Cardiac fibroblast (primary cell): ENCODE data around the gene S100A3.
"Not testable (repeated sequence)": the region's sequence is repeated elsewhere in the genome, so short reads cannot be mapped to it uniquely, and the experiment has no call there.

Source experiments
- DNase-seq, 2 donors: peaks; one replicate each; pipeline versions ENCODE4 v3.0.0 to v3.0.0-alpha.2; 2010; ENCODE audit warnings: low read depth in 2 of 2
- H3K4me3 ChIP-seq, 2 donors: replicated peaks in 1 of 2; 1 replicate in 1 of 2; 2 replicates in 1 of 2; pipeline ENCODE4 v1.5.1; 2011; ENCODE audit warnings: low read depth in 2 of 2, low read length in 2 of 2, mild to moderate bottlenecking in 2 of 2, moderate library complexity in 1 of 2
- CTCF ChIP-seq: IDR thresholded peaks from one replicate; pipeline ENCODE4 v1.5.1; 2011; ENCODE audit warnings: low read depth, mild to moderate bottlenecking, low read length, inconsistent platforms

Gene S100A3

GRCh38 chr1:153577624-153578051 lies 28.6 kb upstream of the S100A3 start:
- no peak for DNase-seq
- H3K4me3 ChIP-seq: no peak overlapping the region
- no peak for TF ChIP-seq CTCF

DNA sequence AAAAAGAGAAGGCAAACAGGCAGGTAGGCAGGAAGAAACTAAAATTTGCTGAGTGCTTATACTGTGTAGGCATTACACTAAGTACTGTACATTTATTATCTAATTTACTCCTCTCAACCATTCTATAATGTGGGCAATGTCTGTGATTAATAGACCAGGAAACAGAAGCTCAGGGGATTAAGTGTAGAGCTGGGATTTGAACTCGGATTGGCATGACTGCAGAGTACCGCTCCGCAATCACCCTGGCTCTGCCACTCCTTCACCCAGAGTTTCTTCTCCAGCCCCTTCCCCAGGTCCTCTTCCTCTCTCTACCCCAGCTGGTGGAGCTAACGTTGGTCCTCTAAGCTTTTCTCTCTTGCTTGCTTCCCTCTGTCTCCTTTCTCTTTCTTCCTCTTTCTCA lies 28.1 kb upstream of the S100A3 start:
- DNase-seq: no peak
- TF ChIP-seq CTCF: no peak
- no peak overlapping the region for H3K4me3 ChIP-seq

DNA sequence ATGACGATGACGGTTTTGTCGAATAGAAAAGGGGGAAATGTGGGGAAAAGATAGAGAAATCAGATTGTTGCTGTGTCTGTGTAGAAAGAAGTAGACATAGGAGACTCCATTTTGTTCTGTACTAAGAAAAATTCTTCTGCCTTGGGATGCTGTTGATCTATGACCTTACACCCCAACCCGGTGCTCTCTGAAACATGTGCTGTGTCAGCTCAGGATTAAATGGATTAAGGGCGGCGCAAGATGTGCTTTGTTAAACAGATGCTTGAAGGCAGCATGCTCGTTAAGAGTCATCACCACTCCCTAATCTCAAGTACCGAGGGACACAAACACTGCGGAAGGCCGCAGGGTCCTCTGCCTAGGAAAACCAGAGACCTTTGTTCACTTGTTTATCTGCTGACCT lies 26.4 kb upstream of the S100A3 start:
- H3K4me3 ChIP-seq, DNase-seq: not testable (repeated sequence)

GRCh38 chr1:153575081-153575491 lies 26.0 kb upstream of the S100A3 start:
- H3K4me3 ChIP-seq, DNase-seq: not testable (repeated sequence)

DNA sequence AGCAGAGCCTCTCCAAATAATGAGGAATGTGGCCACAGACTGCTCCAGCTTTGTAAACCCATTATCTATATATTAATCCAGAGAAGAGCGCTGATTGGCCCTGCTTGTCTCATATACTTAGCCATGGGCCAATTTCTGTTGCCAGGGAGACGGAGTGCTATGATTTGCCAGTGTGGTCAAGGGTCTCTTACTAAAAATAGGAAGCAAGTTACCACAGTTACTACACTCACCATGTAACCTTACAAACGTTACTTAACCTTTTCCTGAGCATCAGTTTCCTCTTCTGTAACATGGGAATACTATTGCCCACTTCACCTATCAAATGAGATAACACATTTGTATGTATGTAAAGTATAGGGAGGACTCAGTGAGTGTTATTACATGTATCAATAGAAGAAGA lies 24.3 kb upstream of the S100A3 start:
- no peak for TF ChIP-seq CTCF
- H3K4me3 ChIP-seq: no peak overlapping the region
- DNase-seq: peak in 1 of 2 donors; percentile 57

DNA sequence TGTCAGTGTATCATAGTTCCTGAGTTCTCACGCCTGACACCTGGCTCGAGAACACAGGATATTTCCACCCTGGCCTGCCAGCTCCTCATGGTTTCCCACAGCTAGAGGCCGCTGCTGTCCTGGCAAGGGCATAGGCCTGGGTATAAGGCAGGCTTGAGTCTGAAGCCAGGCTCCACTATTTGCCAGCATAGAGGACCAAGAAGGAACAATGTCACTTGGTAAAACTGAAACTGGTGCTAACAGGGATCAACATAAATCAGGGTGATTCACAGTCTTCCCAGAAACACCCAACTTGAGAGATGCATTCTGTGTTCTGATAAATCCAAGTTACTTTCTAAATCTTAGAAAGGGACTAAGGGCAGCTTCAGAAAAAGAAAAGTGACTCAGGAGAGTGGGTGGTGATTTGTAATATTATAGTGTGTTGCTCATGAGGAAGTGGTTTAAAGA lies 23.5 kb upstream of the S100A3 start:
- DNase-seq: peak; percentile 86 to 89
- TF ChIP-seq CTCF: peak; percentile 94
- H3K4me3 ChIP-seq: no peak overlapping the region

DNA sequence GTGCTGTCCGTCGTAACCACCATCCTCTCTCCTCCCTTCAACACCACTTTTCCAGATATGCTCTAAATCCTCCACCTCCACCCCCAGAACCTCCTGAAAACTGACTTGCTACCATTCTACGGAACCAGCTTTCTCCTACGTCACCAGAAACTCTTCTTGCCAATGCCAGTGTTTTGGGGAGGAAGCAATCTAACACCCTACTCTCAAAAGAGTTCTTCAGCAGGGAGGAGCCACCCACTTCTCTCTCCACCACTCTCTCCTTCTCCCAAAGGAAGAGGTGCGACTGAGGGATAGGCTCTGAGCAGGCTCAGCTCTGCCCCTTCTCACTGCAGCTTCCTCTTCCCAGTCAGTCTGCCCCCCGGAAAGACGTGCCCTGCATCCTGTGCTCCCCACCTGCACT lies 22.6 kb upstream of the S100A3 start:
- no peak overlapping the region for H3K4me3 ChIP-seq
- no peak for TF ChIP-seq CTCF
- DNase-seq: no peak

GRCh38 chr1:153570874-153571273 lies 21.8 kb upstream of the S100A3 start:
- no peak overlapping the region for H3K4me3 ChIP-seq
- no peak for TF ChIP-seq CTCF
- DNase-seq: no peak
